ENCODE results near the gene TCP11L2. TPM values are rescaled to one million over a fixed set of nuclear protein-coding genes. Genes with fewer than 3 reads are reported as not detected.

Gene TCP11L2
- total and polyA plus RNA-seq, 2 of the 13 experiments (the other 11 are each of a cell fraction or from before 2014, with no cell fraction given) = 4.6 to 24.1 TPM

- TF ChIP-seq IKZF5 (CRISPR knock-in tag; IDR thresholded peaks at IDR 0.05) = 0 out of 2 replicates have a peak, but pooled peaks have one; percentile 13
- TF ChIP-seq SNAPC5 (CRISPR knock-in tag; IDR thresholded peaks at IDR 0.05; ENCODE audit: borderline replicate concordance) = no peak
- TF ChIP-seq THAP7 (CRISPR knock-in tag; IDR thresholded peaks at IDR 0.05) = no peak
- TF ChIP-seq MAFF (IDR thresholded peaks at IDR 0.05; ENCODE audit: low read depth, low read length) = no peak
- TF ChIP-seq ZNF589 (CRISPR knock-in tag; conservative IDR thresholded peaks at IDR 0.05) = 0 out of 2 replicates have a peak, but pooled peaks have one; percentile 22
- no peak for TF ChIP-seq PAWR (CRISPR knock-in tag; IDR thresholded peaks at IDR 0.05; ENCODE audit: borderline replicate concordance)
- no peak for TF ChIP-seq AHDC1 (CRISPR knock-in tag; IDR thresholded peaks at IDR 0.05; ENCODE audit: borderline replicate concordance)
- no peak for TF ChIP-seq ZFP41 (CRISPR knock-in tag; IDR thresholded peaks at IDR 0.05; ENCODE audit: borderline replicate concordance)
- peak; percentile 86; the same call in 1 of the 2 replicates for TF ChIP-seq ZNF367 (CRISPR knock-in tag; IDR thresholded peaks at IDR 0.05; ENCODE audit: borderline replicate concordance)
- TF ChIP-seq TAF1 (CRISPR knock-in tag; IDR thresholded peaks at IDR 0.05) = peak; percentile 43; the same call in 1 of the 2 replicates
- no peak for TF ChIP-seq TCF7L2 (IDR thresholded peaks at IDR 0.05; ENCODE audit: low read depth, low read length)
- peak; percentile 70; the same call in 1 of the 2 replicates for TF ChIP-seq NONO (IDR thresholded peaks at IDR 0.05)
- TF ChIP-seq NONO (CRISPR knock-in tag; conservative IDR thresholded peaks at IDR 0.05) = no peak; the same call in 1 of the 2 replicates
- peak; percentile 82 for TF ChIP-seq PATZ1 (CRISPR knock-in tag; IDR thresholded peaks at IDR 0.05)
- TF ChIP-seq RCOR2 (CRISPR knock-in tag; IDR thresholded peaks at IDR 0.05) = no peak
- TF ChIP-seq SIX4 (CRISPR knock-in tag; IDR thresholded peaks at IDR 0.05) = no peak
- no peak for TF ChIP-seq TMF1 (CRISPR knock-in tag; IDR thresholded peaks at IDR 0.05; ENCODE audit: low read depth)
- no peak for TF ChIP-seq PAF1 (CRISPR knock-in tag; IDR thresholded peaks at IDR 0.05)
- TF ChIP-seq KAT2B (IDR thresholded peaks at IDR 0.05; ENCODE audit: borderline replicate concordance, low read depth, low read length) = no peak
- no peak for TF ChIP-seq SOX6 (IDR thresholded peaks at IDR 0.05)
- peak; percentile 44 for TF ChIP-seq SOX6 (CRISPR knock-in tag; IDR thresholded peaks at IDR 0.05)
Measured at GRCh38 chr12:106302401-106303201, at the start of gene TCP11L2 (continued).
